AG10803 (cell line): Measurements from ENCODE around the gene AGAP1.

Source experiments
- DNase-seq: peaks from one replicate; pipeline ENCODE4 v3.0.0; 2010; ENCODE audit warnings: low read depth
- H3K4me3 ChIP-seq: 2 replicates; pipeline ENCODE4 v1.5.1; 2011; ENCODE audit warnings: mild to moderate bottlenecking, low read length, control low read depth
- CTCF ChIP-seq: conservative IDR thresholded peaks from 2 replicates; pipeline ENCODE4 v1.5.1; 2011; ENCODE audit warnings: mild to moderate bottlenecking, low read length, control low read depth, inconsistent platforms

The AGAP1 gene

GRCh38 chr2:235850771-235851551, 357.1 kb downstream of the AGAP1 start:
- no peak overlapping the region for H3K4me3 ChIP-seq
- TF ChIP-seq CTCF, result no peak
- no peak for DNase-seq

- DNase-seq, result no peak
Measured at GRCh38 chr2:235851828-235852525, 358.1 kb downstream of the AGAP1 start.

GRCh38 chr2:235852526-235852920, 358.7 kb downstream of the AGAP1 start:
- DNase-seq, result no peak
- TF ChIP-seq CTCF, result no peak

More at GRCh38 chr2:235851828-235852525, 358.1 kb downstream of the AGAP1 start:
- no peak overlapping the region for H3K4me3 ChIP-seq
- TF ChIP-seq CTCF, result no peak

GRCh38 chr2:235854276-235854675, 360.4 kb downstream of the AGAP1 start:
- no peak for TF ChIP-seq CTCF
- DNase-seq, result no peak
- no peak overlapping the region for H3K4me3 ChIP-seq

More at GRCh38 chr2:235852526-235852920, 358.7 kb downstream of the AGAP1 start:
- H3K4me3 ChIP-seq, result no peak overlapping the region

- H3K4me3 ChIP-seq, result no peak overlapping the region
- TF ChIP-seq CTCF, result no peak
- DNase-seq, result no peak
Measured at GRCh38 chr2:235855011-235855410, 361.2 kb downstream of the AGAP1 start.

GRCh38 chr2:235856151-235856854, 362.5 kb downstream of the AGAP1 start:
- H3K4me3 ChIP-seq, result no peak overlapping the region
- no peak for TF ChIP-seq CTCF
- DNase-seq, result no peak
